GM23248 (cell line): Measurements from ENCODE around the gene EDC3.

Experiments
- EZH2 ChIP-seq: fragments of 200-600 bp; sonication (generic); IDR thresholded peaks from 2 replicates; pipeline ENCODE4 v1.6.1; 2018; ENCODE audit warnings: antibody characterized with exemption, mild to moderate bottlenecking; ENCODE audit not compliant: insufficient read depth, poor library complexity, severe bottlenecking
- EZH2phosphoT487 ChIP-seq: fragments of 200-600 bp; sonication (generic); IDR thresholded peaks from 2 replicates; pipeline ENCODE4 v1.6.1; 2018; ENCODE audit warnings: antibody characterized with exemption, moderate library complexity, mild to moderate bottlenecking, low read depth; ENCODE audit not compliant: insufficient read depth

GRCh38 chr15:74742422-74742821, 46.6 kb upstream of the EDC3 start:
- TF ChIP-seq EZH2 (no peak), EZH2phosphoT487 (no peak)
